Measurements from ENCODE around the gene ZNF408.

The ZNF408 gene

GRCh38 chr11:46738887-46739286 lies 38.1 kb downstream of the ZNF408 start:
- no peak for TF ChIP-seq CTCF (IDR thresholded peaks at IDR 0.05)
- Histone ChIP-seq H3K27ac (no peak overlapping the region), H3K4me3 (no peak overlapping the region)
- no peak for DNase-seq (ENCODE audit: low spot score)

GRCh38 chr11:46741600-46742484 lies 41.0 kb downstream of the ZNF408 start:
- H3K27ac ChIP-seq, result no peak overlapping the region
- DNase-seq (ENCODE audit: low spot score), result no peak
- no peak for TF ChIP-seq CTCF (IDR thresholded peaks at IDR 0.05)
- no peak overlapping the region for H3K4me3 ChIP-seq

DNA sequence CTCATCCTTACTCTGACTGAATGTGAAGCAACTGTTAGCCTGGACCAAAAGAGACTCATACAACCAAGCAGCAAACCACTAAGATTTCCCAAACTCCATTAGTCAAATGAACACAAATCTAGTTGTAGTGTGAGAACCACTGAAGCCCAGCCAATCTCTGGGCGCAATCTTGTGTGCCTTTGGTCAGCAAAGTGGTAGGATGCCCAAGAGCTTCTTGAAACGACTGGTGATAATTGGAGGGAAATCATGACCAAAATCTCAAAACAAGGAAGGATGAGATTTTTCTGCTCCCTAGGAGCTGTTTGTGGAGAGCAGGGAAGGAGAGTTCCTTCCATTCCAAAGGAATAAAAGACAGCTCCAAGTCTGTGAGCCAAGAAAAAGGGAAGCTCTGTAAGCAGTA lies 42.2 kb downstream of the ZNF408 start:
- TF ChIP-seq CTCF (IDR thresholded peaks at IDR 0.05), result no peak
- no peak for DNase-seq (ENCODE audit: low spot score)
- no peak overlapping the region for H3K27ac ChIP-seq
- H3K4me3 ChIP-seq, result no peak overlapping the region

- TF ChIP-seq CTCF (IDR thresholded peaks at IDR 0.05), result no peak
- no peak for DNase-seq (ENCODE audit: low spot score)
- H3K4me3 ChIP-seq, result no peak overlapping the region
- no peak overlapping the region for H3K27ac ChIP-seq
Measured at GRCh38 chr11:46743693-46744339, 43.0 kb downstream of the ZNF408 start.

DNA sequence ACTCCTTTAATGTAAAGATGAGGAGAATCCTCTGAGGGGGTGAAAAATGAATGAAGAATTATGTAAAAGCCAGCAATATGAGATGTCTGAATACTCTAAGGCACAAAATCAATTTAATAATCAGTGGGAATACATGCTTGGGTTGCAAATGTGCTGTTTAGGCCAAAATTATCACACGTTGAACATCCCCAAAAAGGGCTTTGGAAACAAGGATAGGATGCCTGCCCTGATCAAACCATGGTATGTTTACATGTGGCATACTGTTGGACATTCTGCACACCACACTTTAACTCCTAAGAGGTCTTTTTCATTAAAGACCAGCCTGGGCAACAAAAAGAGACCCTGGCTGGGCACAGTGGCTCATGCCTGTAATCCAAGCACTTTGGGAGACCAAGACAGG lies 44.5 kb downstream of the ZNF408 start:
- Histone ChIP-seq H3K4me3 (no peak overlapping the region), H3K27ac (no peak overlapping the region)
- TF ChIP-seq CTCF (IDR thresholded peaks at IDR 0.05), result no peak
- DNase-seq (ENCODE audit: low spot score), result no peak

DNA sequence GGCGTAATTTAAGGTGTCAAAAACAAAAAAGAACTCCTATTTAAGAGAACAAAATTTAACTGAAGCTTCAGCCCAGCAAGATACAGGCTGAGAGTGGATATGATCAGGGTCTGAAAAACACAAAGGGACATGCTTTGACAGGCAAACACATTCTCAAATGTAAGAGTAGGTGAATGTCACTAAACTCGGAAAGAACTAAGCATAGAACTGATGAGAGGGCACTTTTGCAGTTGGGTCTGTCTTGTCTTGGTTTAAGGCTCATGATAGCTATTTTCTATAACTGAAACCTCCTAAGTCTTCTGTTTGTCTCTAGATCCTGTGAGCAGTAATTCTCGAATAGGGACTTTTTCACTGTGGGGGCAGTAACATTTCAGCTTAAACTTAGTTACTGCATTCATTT lies 45.2 kb downstream of the ZNF408 start:
- Histone ChIP-seq H3K4me3 (no peak overlapping the region), H3K27ac (no peak overlapping the region)
- no peak for TF ChIP-seq CTCF (IDR thresholded peaks at IDR 0.05)
- no peak for DNase-seq (ENCODE audit: low spot score)

- TF ChIP-seq CTCF (IDR thresholded peaks at IDR 0.05), result no peak
- Histone ChIP-seq H3K27ac (no peak overlapping the region), H3K4me3 (no peak overlapping the region)
- DNase-seq (ENCODE audit: low spot score), result no peak
Measured at GRCh38 chr11:46747150-46747549, 46.3 kb downstream of the ZNF408 start.
